HCT116 (cell line): ENCODE measurements around the gene KRTAP9-1. TPM values are rescaled to one million over a fixed set of nuclear protein-coding genes. Genes with fewer than 3 reads are reported as not detected.

Source experiments
- ATAC-seq: fragments of 200-7000 bp; cut with Tn5 transposase; 2 replicates; pipeline ENCODE4 v1.9.1; 2020; ENCODE audit warnings: mild to moderate bottlenecking, moderate library complexity
- BruUV-seq: library from RNA; stranded (reverse); fragments of 400-500 nt; replicated peaks from 2 replicates; lab custom pipeline; 2021; lab: Mats Ljungman, UMichigan
- CTCF ChIA-PET: fragments of 300-600 bp; sonication (Branson Sonifier 250); formaldehyde crosslinking; loops from one replicate; lab custom pipeline; 2021; ENCODE audit warnings: antibody characterized with exemption; lab: Charles Lee
- POLR2A ChIA-PET: fragments of 300-600, 350-600 bp; sonication (Branson Sonifier 250); formaldehyde crosslinking; loops from one replicate; lab custom pipeline; 2021; ENCODE audit warnings: antibody characterized with exemption; lab: Charles Lee
- RAD21 ChIA-PET, 2 experiments: fragments of 300-600 bp; sonication (Branson Sonifier 250); formaldehyde crosslinking; loops; one replicate each; lab custom pipeline; 2023; ENCODE audit warnings: low total read pairs in 2 of 2; ENCODE audit not compliant: uncharacterized antibody in 2 of 2, unreplicated experiment in 2 of 2, low non-redundant PET in 1 of 2; lab: Charles Lee
- DNase-seq: peaks from one replicate; pipeline ENCODE4 v3.0.0-alpha.2; 2010; ENCODE audit warnings: low read depth, low spot score
- H2AFZ ChIP-seq: fragments of 200-600 bp; shearing (Covaris generic), sonication (generic); 2 replicates; pipeline ENCODE4 v1.6.1; 2017; ENCODE audit warnings: low read depth, mixed run types, mixed read lengths, antibody characterized with exemption, low read length; ENCODE audit not compliant: poor library complexity, severe bottlenecking
- H3K27ac ChIP-seq: 2 replicates; pipeline ENCODE4 v1.5.1; 2012; ENCODE audit warnings: low read depth, low read length
- H3K27me3 ChIP-seq: fragments of 200-600 bp; sonication (generic); 2 replicates; pipeline ENCODE4 v1.6.1; 2016; ENCODE audit warnings: mixed run types, low read length, mixed read lengths; ENCODE audit not compliant: insufficient read depth
- H3K36me3 ChIP-seq, 2 experiments: fragments of 200-500 bp in 1 of 2; fragments of 200-600 bp in 1 of 2; sonication (Bioruptor generic) in 1 of 2; sonication (generic) in 1 of 2; 2 replicates each; pipeline versions ENCODE4 v1.5.1 to v1.6.1; 2014 to 2016; ENCODE audit warnings: low read length in 2 of 2, inconsistent platforms in 1 of 2, mixed read lengths in 1 of 2, mixed run types in 1 of 2; ENCODE audit not compliant: insufficient read depth in 2 of 2, control insufficient read depth in 1 of 2
- H3K4me1 ChIP-seq, 2 experiments: fragments of 200-600 bp in 1 of 2; sonication (generic) in 1 of 2; 2 replicates each; pipeline versions ENCODE4 v1.5.1 to v1.6.1; 2012 to 2017; ENCODE audit warnings: low read length in 2 of 2, inconsistent platforms in 1 of 2, mild to moderate bottlenecking in 1 of 2, mixed read lengths in 1 of 2, mixed run types in 1 of 2, moderate library complexity in 1 of 2; ENCODE audit not compliant: insufficient read depth in 2 of 2, control insufficient read depth in 1 of 2
- H3K4me2 ChIP-seq: fragments of 200-600 bp; sonication (generic); 2 replicates; pipeline ENCODE4 v1.6.1; 2017; ENCODE audit warnings: mixed run types, low read length, mixed read lengths
- H3K4me3 ChIP-seq, 2 experiments: fragments of 200-600 bp in 1 of 2; sonication (generic) in 1 of 2; replicated peaks in 1 of 2; 2 replicates each; pipeline ENCODE4 v1.5.1; 2011 to 2016; ENCODE audit warnings: low read length in 2 of 2, control low read depth in 1 of 2, low read depth in 1 of 2, mild to moderate bottlenecking in 1 of 2, mixed read lengths in 1 of 2, mixed run types in 1 of 2
- H3K79me2 ChIP-seq: fragments of 200-600 bp; sonication (generic); 2 replicates; pipeline ENCODE4 v1.6.1; 2017; ENCODE audit warnings: mild to moderate bottlenecking, mixed run types, low read length, moderate library complexity, mixed read lengths; ENCODE audit not compliant: insufficient read depth
- H3K9ac ChIP-seq: fragments of 200-600 bp; sonication (generic); 2 replicates; pipeline ENCODE4 v1.6.1; 2016; ENCODE audit warnings: low read length, mixed read lengths
- H3K9me2 ChIP-seq: fragments of 200-600 bp; sonication (generic), shearing (Covaris generic); 2 replicates; pipeline ENCODE4 v1.6.1; 2017; ENCODE audit warnings: mixed run types, mild to moderate bottlenecking, moderate library complexity; ENCODE audit not compliant: insufficient read depth
- H3K9me3 ChIP-seq, 2 experiments: fragments of 200-500 bp in 1 of 2; fragments of 200-600 bp in 1 of 2; sonication (Bioruptor generic) in 1 of 2; sonication (generic) in 1 of 2; 2 replicates each; pipeline ENCODE4 v1.6.1; 2014 to 2017; ENCODE audit warnings: low read length in 2 of 2, mixed read lengths in 2 of 2, inconsistent platforms in 1 of 2, low read depth in 1 of 2, mild to moderate bottlenecking in 1 of 2, mixed run types in 1 of 2, moderate library complexity in 1 of 2; ENCODE audit not compliant: control insufficient read depth in 1 of 2, insufficient read depth in 1 of 2
- H4K20me1 ChIP-seq: fragments of 200-600 bp; sonication (generic), shearing (Covaris generic); 2 replicates; pipeline ENCODE4 v1.6.1; 2017; ENCODE audit warnings: mixed run types, mild to moderate bottlenecking, moderate library complexity; ENCODE audit not compliant: insufficient read depth
- CBX3 ChIP-seq: IDR thresholded peaks from 2 replicates; pipeline ENCODE4 v1.6.1; 2012; ENCODE audit warnings: low read depth
- CEBPB ChIP-seq: IDR thresholded peaks from 2 replicates; pipeline ENCODE4 v1.6.1; 2012; ENCODE audit warnings: low read depth
- ELF1 ChIP-seq: IDR thresholded peaks from 2 replicates; pipeline ENCODE4 v1.6.1; 2012; ENCODE audit warnings: low read depth, borderline replicate concordance
- EZH2 ChIP-seq: fragments of 200-600 bp; sonication (generic); IDR thresholded peaks from 2 replicates; pipeline ENCODE4 v1.6.1; 2017; ENCODE audit warnings: antibody characterized with exemption, mixed run types
- EZH2phosphoT487 ChIP-seq: fragments of 200-600 bp; IDR thresholded peaks from 2 replicates; pipeline ENCODE4 v1.6.1; 2018; ENCODE audit warnings: antibody characterized with exemption, borderline replicate concordance
- FOSL1 ChIP-seq: IDR thresholded peaks from 2 replicates; pipeline ENCODE4 v1.6.1; 2012; ENCODE audit warnings: low read depth
- JUND ChIP-seq: IDR thresholded peaks from 2 replicates; pipeline ENCODE4 v1.6.1; 2012
- POLR2AphosphoS5 ChIP-seq: IDR thresholded peaks from 2 replicates; pipeline ENCODE4 v1.6.1; 2011; ENCODE audit warnings: mild to moderate bottlenecking, low read depth, low read length, moderate library complexity
- RAD21 ChIP-seq: IDR thresholded peaks from 2 replicates; pipeline ENCODE4 v1.6.1; 2012; ENCODE audit warnings: low read depth, mild to moderate bottlenecking
- SIN3A ChIP-seq: IDR thresholded peaks from 2 replicates; pipeline ENCODE4 v1.6.1; 2012; ENCODE audit warnings: low read depth
- SP1 ChIP-seq: IDR thresholded peaks from 2 replicates; pipeline ENCODE4 v1.6.1; 2012; ENCODE audit warnings: low read depth
- SRF ChIP-seq: IDR thresholded peaks from 2 replicates; pipeline ENCODE4 v1.6.1; 2012; ENCODE audit warnings: low read depth
- YY1 ChIP-seq: IDR thresholded peaks from 2 replicates; pipeline ENCODE4 v1.6.1; 2011; ENCODE audit warnings: low read length, low read depth, moderate library complexity, mild to moderate bottlenecking; ENCODE audit not compliant: insufficient replicate concordance; ENCODE audit errors: extremely low read depth
- ZFX ChIP-seq: fragments of 450-650 bp; IDR thresholded peaks from 2 replicates; pipeline ENCODE4 v1.6.1; 2017
- ZNF274 ChIP-seq: fragments of 200-500 bp; sonication (Bioruptor generic); IDR thresholded peaks from 2 replicates; pipeline ENCODE4 v1.6.1; 2014; ENCODE audit warnings: mild to moderate bottlenecking, low read depth, low read length, inconsistent platforms
- intact Hi-C: fragments of 100-400 bp; cut with micrococcal nuclease; formaldehyde crosslinking; loops from 2 replicates; pipeline ENCODE4 v1.10.0; 2022
- total RNA-seq: library from RNA; stranded (reverse); gene quantifications from one replicate; pipeline ENCODE4 v1.2.1, GENCODE V29; 2021; ENCODE audit not compliant: unreplicated experiment
- TF ChIP-seq, protein P1 (sequence below): IDR thresholded peaks from 2 replicates; pipeline ENCODE4 v1.6.1; 2012
- TF ChIP-seq, protein P2 (sequence below): IDR thresholded peaks from 2 replicates; pipeline ENCODE4 v1.6.1; 2011; ENCODE audit warnings: mild to moderate bottlenecking, low read length, moderate library complexity; ENCODE audit not compliant: insufficient replicate concordance; ENCODE audit errors: extremely low read depth
- TF ChIP-seq, protein P3 (sequence below): IDR thresholded peaks from 2 replicates; pipeline ENCODE4 v1.6.1; 2012
- TF ChIP-seq, protein P4 (sequence below), 3 experiments: fragments of 200-600 bp in 1 of 3; sonication (generic) in 1 of 3; IDR thresholded peaks in 2 of 3; conservative IDR thresholded peaks in 1 of 3; 2 replicates each; pipeline ENCODE4 v1.5.1; 2012 to 2017; ENCODE audit warnings: low read depth in 2 of 3, low read length in 2 of 3, antibody characterized with exemption in 1 of 3, borderline replicate concordance in 1 of 3, control low read depth in 1 of 3, mild to moderate bottlenecking in 1 of 3, mixed read lengths in 1 of 3, mixed run types in 1 of 3, moderate library complexity in 1 of 3; ENCODE audit not compliant: insufficient read depth in 1 of 3

KRTAP9-1 gene
- total RNA-seq, 1 experiment from 2014 or later = not detected

DNA sequence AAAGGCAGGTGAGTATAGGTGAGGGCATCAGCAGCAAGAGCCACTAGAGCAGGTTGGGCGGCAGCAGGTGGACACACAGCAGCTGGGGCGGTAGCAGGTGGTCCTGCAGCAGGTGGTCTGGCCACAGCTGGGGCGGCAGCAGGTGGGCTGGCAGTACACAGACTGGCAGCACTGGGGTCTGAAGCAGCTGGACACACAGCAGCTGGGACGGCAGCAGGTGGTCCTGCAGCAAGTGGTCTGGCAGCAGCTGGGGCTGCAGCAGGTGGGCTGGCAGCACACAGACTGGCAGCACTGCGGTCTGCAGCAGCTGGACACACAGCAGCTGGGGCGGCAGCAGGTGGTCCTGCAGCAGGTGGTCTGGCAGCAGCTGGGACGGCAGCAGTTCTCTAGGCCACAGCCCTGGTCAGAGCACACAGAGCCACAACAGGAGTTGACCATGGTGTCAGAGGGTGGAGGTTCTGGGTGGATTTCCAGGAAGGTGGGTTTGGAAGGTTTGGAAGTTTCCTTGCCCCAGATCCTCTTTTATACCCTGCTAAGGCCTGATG lies 11.9 kb upstream of the KRTAP9-1 start, which contains the start of gene KRTAP4-2:
TSS of gene KRTAP4-2 (minus strand) at position 495 of the 545 bp plus-strand sequence. CDS start at position 438, 57 bp downstream.
- BruUV-seq = no TSS peak
- H3K9ac ChIP-seq = no peak within 1 kb of the TSS
- RAD21 ChIA-PET = no interaction called here
- H3K27me3 ChIP-seq = no peaks in the 10 kb centered on the region
- no peaks in the 10 kb centered on the region for H3K4me1 ChIP-seq
- no peaks in the 10 kb centered on the region for H4K20me1 ChIP-seq
- TF ChIP-seq, protein P1, sequence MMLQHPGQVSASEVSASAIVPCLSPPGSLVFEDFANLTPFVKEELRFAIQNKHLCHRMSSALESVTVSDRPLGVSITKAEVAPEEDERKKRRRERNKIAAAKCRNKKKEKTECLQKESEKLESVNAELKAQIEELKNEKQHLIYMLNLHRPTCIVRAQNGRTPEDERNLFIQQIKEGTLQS = no peak
- TF ChIP-seq SRF (no peak), EZH2phosphoT487 (no peak), ELF1 (no peak), JUND (no peak), ZFX (no peak), SP1 (no peak), FOSL1 (no peak), ZNF274 (no peak), RAD21 (no peak), CEBPB (no peak), CBX3 (no peak), SIN3A (no peak), EZH2 (no peak), YY1 (no peak), POLR2AphosphoS5 (no peak)
- TF ChIP-seq, protein P2, sequence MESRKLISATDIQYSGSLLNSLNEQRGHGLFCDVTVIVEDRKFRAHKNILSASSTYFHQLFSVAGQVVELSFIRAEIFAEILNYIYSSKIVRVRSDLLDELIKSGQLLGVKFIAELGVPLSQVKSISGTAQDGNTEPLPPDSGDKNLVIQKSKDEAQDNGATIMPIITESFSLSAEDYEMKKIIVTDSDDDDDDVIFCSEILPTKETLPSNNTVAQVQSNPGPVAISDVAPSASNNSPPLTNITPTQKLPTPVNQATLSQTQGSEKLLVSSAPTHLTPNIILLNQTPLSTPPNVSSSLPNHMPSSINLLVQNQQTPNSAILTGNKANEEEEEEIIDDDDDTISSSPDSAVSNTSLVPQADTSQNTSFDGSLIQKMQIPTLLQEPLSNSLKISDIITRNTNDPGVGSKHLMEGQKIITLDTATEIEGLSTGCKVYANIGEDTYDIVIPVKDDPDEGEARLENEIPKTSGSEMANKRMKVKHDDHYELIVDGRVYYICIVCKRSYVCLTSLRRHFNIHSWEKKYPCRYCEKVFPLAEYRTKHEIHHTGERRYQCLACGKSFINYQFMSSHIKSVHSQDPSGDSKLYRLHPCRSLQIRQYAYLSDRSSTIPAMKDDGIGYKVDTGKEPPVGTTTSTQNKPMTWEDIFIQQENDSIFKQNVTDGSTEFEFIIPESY = no peak
- TF ChIP-seq, protein P3, sequence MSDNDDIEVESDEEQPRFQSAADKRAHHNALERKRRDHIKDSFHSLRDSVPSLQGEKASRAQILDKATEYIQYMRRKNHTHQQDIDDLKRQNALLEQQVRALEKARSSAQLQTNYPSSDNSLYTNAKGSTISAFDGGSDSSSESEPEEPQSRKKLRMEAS = no peak
- TF ChIP-seq, protein P4, sequence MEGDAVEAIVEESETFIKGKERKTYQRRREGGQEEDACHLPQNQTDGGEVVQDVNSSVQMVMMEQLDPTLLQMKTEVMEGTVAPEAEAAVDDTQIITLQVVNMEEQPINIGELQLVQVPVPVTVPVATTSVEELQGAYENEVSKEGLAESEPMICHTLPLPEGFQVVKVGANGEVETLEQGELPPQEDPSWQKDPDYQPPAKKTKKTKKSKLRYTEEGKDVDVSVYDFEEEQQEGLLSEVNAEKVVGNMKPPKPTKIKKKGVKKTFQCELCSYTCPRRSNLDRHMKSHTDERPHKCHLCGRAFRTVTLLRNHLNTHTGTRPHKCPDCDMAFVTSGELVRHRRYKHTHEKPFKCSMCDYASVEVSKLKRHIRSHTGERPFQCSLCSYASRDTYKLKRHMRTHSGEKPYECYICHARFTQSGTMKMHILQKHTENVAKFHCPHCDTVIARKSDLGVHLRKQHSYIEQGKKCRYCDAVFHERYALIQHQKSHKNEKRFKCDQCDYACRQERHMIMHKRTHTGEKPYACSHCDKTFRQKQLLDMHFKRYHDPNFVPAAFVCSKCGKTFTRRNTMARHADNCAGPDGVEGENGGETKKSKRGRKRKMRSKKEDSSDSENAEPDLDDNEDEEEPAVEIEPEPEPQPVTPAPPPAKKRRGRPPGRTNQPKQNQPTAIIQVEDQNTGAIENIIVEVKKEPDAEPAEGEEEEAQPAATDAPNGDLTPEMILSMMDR (IDR thresholded peaks at IDR 0.05 in 2 of 3, conservative IDR thresholded peaks at IDR 0.05 in 1 of 3; ENCODE audit: borderline replicate concordance in 1 of 3, insufficient read depth in 1 of 3, low read depth in 2 of 3, low read length in 2 of 3) = no peak
- intact Hi-C loops = no loop called here
- DNase-seq (no peak), ATAC-seq (no peak)
- H3K4me3 ChIP-seq = no peak within 1 kb of the TSS
- no peak within 1 kb of the TSS for H3K27ac ChIP-seq
- H3K9me2 ChIP-seq = no peaks in the 10 kb centered on the region
- H3K4me2 ChIP-seq = no peak within 1 kb of the TSS
- no peaks in the 10 kb centered on the region for H3K36me3 ChIP-seq
- H3K9me3 ChIP-seq = no peaks in the 10 kb centered on the region; a peak in 1 of 4 replicates
- H2AFZ ChIP-seq = no peak within 1 kb of the TSS
- POLR2A ChIA-PET = no interaction called here
- H3K79me2 ChIP-seq = no peaks in the 10 kb centered on the region
- CTCF ChIA-PET = no interaction called here
